RWPE2 (cell line): Measurements from ENCODE around the gene HMX1.

ENCODE experiments used
- ATAC-seq: fragments of 200-7000 bp; cut with Tn5 transposase; 3 replicates; pipeline ENCODE4 v1.9.1; 2021; ENCODE audit warnings: low read depth
- DNase-seq: peaks from one replicate; pipeline ENCODE4 v3.0.0-alpha.2; 2020; ENCODE audit warnings: low spot score
- H3K27ac ChIP-seq: fragments of 450-650 bp; 2 replicates; pipeline ENCODE4 v1.5.1; 2017; ENCODE audit warnings: mild to moderate bottlenecking; ENCODE audit not compliant: poor library complexity, severe bottlenecking
- H3K27me3 ChIP-seq: fragments of 250-450 bp; sonication (Bioruptor Pico); 2 replicates; pipeline ENCODE4 v1.5.1; 2021; ENCODE audit warnings: mild to moderate bottlenecking, moderate library complexity; ENCODE audit not compliant: insufficient read depth, poor library complexity, severe bottlenecking
- H3K36me3 ChIP-seq: fragments of 250-450 bp; sonication (Bioruptor Pico); 2 replicates; pipeline ENCODE4 v1.5.1; 2020; ENCODE audit warnings: low read depth, mild to moderate bottlenecking, moderate library complexity
- H3K4me1 ChIP-seq: fragments of 250-450 bp; sonication (Bioruptor Pico); 2 replicates; pipeline ENCODE4 v1.5.1; 2021; ENCODE audit warnings: mild to moderate bottlenecking, moderate library complexity; ENCODE audit not compliant: insufficient read depth, poor library complexity, severe bottlenecking
- H3K4me3 ChIP-seq: fragments of 250-450 bp; sonication (Bioruptor Pico); 2 replicates; pipeline ENCODE4 v1.5.1; 2021; ENCODE audit warnings: mild to moderate bottlenecking, moderate library complexity; ENCODE audit not compliant: severe bottlenecking
- H3K9me3 ChIP-seq: fragments of 250-450 bp; sonication (Bioruptor Pico); 2 replicates; pipeline ENCODE4 v1.5.1; 2021; ENCODE audit warnings: mild to moderate bottlenecking, moderate library complexity; ENCODE audit not compliant: severe bottlenecking
- CTCF ChIP-seq: fragments of 450-650 bp; IDR thresholded peaks from one replicate; pipeline ENCODE4 v1.5.1; 2017; ENCODE audit warnings: mild to moderate bottlenecking, moderate library complexity; ENCODE audit not compliant: poor library complexity, severe bottlenecking

The HMX1 gene

GRCh38 chr4:8819473-8820177 lies 52.0 kb downstream of the HMX1 start:
- H3K36me3 ChIP-seq: no peaks in the 10 kb centered on the region
- no peaks in the 10 kb centered on the region for H3K9me3 ChIP-seq
- H3K4me3 ChIP-seq: no peak overlapping the region
- H3K4me1 ChIP-seq: no peaks in the 10 kb centered on the region
- H3K27me3 ChIP-seq: no peaks in the 10 kb centered on the region
- DNase-seq (no peak), ATAC-seq (0 out of 3 replicates have a peak, but pooled peaks have one; percentile 10)
- TF ChIP-seq CTCF: no peak
- H3K27ac ChIP-seq: no peak overlapping the region

GRCh38 chr4:8819019-8819418 lies 52.6 kb downstream of the HMX1 start:
- no peaks in the 10 kb centered on the region for H3K4me1 ChIP-seq
- no peak for ATAC-seq
- no peak for DNase-seq
- no peaks in the 10 kb centered on the region for H3K9me3 ChIP-seq
- H3K27ac ChIP-seq: no peak overlapping the region
- no peak overlapping the region for H3K4me3 ChIP-seq
- no peaks in the 10 kb centered on the region for H3K36me3 ChIP-seq
- TF ChIP-seq CTCF: no peak
- H3K27me3 ChIP-seq: no peaks in the 10 kb centered on the region

- Histone ChIP-seq H3K4me3 (no peak overlapping the region), H3K27me3 (no peaks in the 10 kb centered on the region), H3K9me3 (no peaks in the 10 kb centered on the region), H3K36me3 (no peaks in the 10 kb centered on the region), H3K27ac (no peak overlapping the region), H3K4me1 (no peaks in the 10 kb centered on the region)
- ATAC-seq (no peak), DNase-seq (peak; percentile 38)
- no peak for TF ChIP-seq CTCF
These were observed 53.4 kb downstream of the HMX1 start for GRCh38 chr4:8818063-8818881.

DNA sequence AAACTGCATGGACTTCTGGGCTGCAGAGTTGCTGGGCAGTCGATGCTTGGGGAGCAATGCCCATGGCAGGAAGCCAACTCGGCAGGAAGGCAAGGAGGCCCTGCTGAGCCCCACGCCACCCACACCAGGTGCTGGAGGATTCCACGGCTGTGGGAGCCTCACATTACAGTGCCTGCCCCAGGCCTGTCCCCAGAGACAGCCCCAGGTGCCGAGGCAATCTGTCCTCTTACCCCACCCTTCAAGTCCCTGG lies 53.9 kb downstream of the HMX1 start:
- H3K9me3 ChIP-seq: no peaks in the 10 kb centered on the region
- DNase-seq: peak; percentile 49
- no peak for ATAC-seq

More for the DNA sequence above, 53.9 kb downstream of the HMX1 start:
- no peak overlapping the region for H3K27ac ChIP-seq
- H3K27me3 ChIP-seq: no peaks in the 10 kb centered on the region
- H3K4me3 ChIP-seq: no peak overlapping the region
- H3K4me1 ChIP-seq: no peaks in the 10 kb centered on the region
- no peaks in the 10 kb centered on the region for H3K36me3 ChIP-seq
- no peak for TF ChIP-seq CTCF
